HEK293T (cell line): Measurements from ENCODE around the gene PXDC1.
"Not testable (repeated sequence)": the region's sequence is repeated elsewhere in the genome, so short reads cannot be mapped to it uniquely, and the experiment has no call there.

Experiments used
- CTCF ChIA-PET: fragments of 350-600 bp; formaldehyde crosslinking; extraction: SDS; loops from one replicate; lab custom pipeline; 2021; ENCODE audit warnings: antibody characterized with exemption, inconsistent platforms; lab: Yijun Ruan, JAX
- POLR2A ChIA-PET: fragments of 350-600 bp; formaldehyde crosslinking; extraction: SDS; loops from one replicate; lab custom pipeline; 2020; ENCODE audit warnings: antibody characterized with exemption, inconsistent platforms; lab: Yijun Ruan, JAX
- DNase-seq: peaks from one replicate; pipeline ENCODE4 v3.0.0; 2012; ENCODE audit warnings: mixed read lengths; ENCODE audit errors: extremely low spot score
- ARNT ChIP-seq: fragments of 450-650 bp; IDR thresholded peaks from 2 replicates; pipeline ENCODE4 v1.6.1; 2017; ENCODE audit warnings: mild to moderate bottlenecking
- BHLHE40 ChIP-seq: fragments of 450-650 bp; IDR thresholded peaks from 2 replicates; pipeline ENCODE4 v1.6.1; 2016; ENCODE audit warnings: mild to moderate bottlenecking, moderate library complexity, borderline replicate concordance
- CTBP1 ChIP-seq: fragments of 450-650 bp; IDR thresholded peaks from 2 replicates; pipeline ENCODE4 v1.6.1; 2016; ENCODE audit warnings: borderline replicate concordance
- ELF4 ChIP-seq: fragments of 450-650 bp; IDR thresholded peaks from 2 replicates; pipeline ENCODE4 v1.6.1; 2017; ENCODE audit warnings: antibody characterized with exemption
- FOXA1 ChIP-seq: fragments of 450-650 bp; IDR thresholded peaks from 2 replicates; pipeline ENCODE4 v1.6.1; 2016; ENCODE audit warnings: mild to moderate bottlenecking
- FOXK2 ChIP-seq: fragments of 450-650 bp; IDR thresholded peaks from 2 replicates; pipeline ENCODE4 v1.6.1; 2016; ENCODE audit warnings: mild to moderate bottlenecking
- FOXM1 ChIP-seq: fragments of 450-650 bp; IDR thresholded peaks from 2 replicates; pipeline ENCODE4 v1.6.1; 2017; ENCODE audit warnings: mild to moderate bottlenecking, borderline replicate concordance
- HDGF ChIP-seq: fragments of 450-650 bp; IDR thresholded peaks from 2 replicates; pipeline ENCODE4 v1.6.1; 2017; ENCODE audit warnings: antibody characterized with exemption, borderline replicate concordance
- L3MBTL2 ChIP-seq: fragments of 450-650 bp; conservative IDR thresholded peaks from 2 replicates; pipeline ENCODE4 v1.6.1; 2016; ENCODE audit warnings: mild to moderate bottlenecking
- LEF1 ChIP-seq: fragments of 450-650 bp; IDR thresholded peaks from 2 replicates; pipeline ENCODE4 v1.6.1; 2017; ENCODE audit warnings: mild to moderate bottlenecking, borderline replicate concordance
- NFRKB ChIP-seq: fragments of 450-650 bp; IDR thresholded peaks from 2 replicates; pipeline ENCODE4 v1.6.1; 2016; ENCODE audit warnings: mild to moderate bottlenecking, moderate library complexity
- SP1 ChIP-seq: fragments of 450-650 bp; IDR thresholded peaks from 2 replicates; pipeline ENCODE4 v1.6.1; 2017
- SUZ12 ChIP-seq: fragments of 450-650 bp; IDR thresholded peaks from 2 replicates; pipeline ENCODE4 v1.6.1; 2016; ENCODE audit warnings: mild to moderate bottlenecking
- TARDBP ChIP-seq: fragments of 450-650 bp; IDR thresholded peaks from 2 replicates; pipeline ENCODE4 v1.6.1; 2016
- ZNF384 ChIP-seq: fragments of 450-650 bp; IDR thresholded peaks from 2 replicates; pipeline ENCODE4 v1.6.1; 2016
- TF ChIP-seq, protein P1 (sequence below): fragments of 450-650 bp; IDR thresholded peaks from 2 replicates; pipeline ENCODE4 v1.6.1; 2016

PXDC1 gene

DNA sequence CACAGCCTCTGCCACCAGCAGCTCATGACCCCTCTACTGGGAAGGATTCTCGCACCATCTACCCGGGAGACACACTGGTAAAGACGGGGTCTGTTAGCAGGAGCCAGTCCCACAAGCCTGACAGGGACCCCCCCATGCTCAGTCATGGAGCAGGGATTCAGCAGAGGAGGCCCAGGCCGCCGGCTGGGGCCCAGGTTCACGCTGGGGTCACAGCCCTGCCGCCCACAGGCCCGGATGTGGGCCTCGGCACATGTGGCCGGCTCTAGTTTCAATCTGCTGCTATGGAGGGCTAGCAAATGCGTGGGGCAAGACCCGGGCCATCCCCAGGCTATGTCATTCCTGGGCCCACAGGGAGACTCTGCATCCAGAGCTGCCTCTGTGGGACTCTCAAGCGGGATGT is 25.1 kb downstream of the PXDC1 start:
- ChIA-PET CTCF (no interaction called here), POLR2A (no interaction called here)
- TF ChIP-seq BHLHE40 (no peak), ELF4 (no peak), FOXA1 (no peak), CTBP1 (no peak)
- TF ChIP-seq, protein P1, sequence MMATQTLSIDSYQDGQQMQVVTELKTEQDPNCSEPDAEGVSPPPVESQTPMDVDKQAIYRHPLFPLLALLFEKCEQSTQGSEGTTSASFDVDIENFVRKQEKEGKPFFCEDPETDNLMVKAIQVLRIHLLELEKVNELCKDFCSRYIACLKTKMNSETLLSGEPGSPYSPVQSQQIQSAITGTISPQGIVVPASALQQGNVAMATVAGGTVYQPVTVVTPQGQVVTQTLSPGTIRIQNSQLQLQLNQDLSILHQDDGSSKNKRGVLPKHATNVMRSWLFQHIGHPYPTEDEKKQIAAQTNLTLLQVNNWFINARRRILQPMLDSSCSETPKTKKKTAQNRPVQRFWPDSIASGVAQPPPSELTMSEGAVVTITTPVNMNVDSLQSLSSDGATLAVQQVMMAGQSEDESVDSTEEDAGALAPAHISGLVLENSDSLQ, result no peak
- DNase-seq, result no peak

DNA sequence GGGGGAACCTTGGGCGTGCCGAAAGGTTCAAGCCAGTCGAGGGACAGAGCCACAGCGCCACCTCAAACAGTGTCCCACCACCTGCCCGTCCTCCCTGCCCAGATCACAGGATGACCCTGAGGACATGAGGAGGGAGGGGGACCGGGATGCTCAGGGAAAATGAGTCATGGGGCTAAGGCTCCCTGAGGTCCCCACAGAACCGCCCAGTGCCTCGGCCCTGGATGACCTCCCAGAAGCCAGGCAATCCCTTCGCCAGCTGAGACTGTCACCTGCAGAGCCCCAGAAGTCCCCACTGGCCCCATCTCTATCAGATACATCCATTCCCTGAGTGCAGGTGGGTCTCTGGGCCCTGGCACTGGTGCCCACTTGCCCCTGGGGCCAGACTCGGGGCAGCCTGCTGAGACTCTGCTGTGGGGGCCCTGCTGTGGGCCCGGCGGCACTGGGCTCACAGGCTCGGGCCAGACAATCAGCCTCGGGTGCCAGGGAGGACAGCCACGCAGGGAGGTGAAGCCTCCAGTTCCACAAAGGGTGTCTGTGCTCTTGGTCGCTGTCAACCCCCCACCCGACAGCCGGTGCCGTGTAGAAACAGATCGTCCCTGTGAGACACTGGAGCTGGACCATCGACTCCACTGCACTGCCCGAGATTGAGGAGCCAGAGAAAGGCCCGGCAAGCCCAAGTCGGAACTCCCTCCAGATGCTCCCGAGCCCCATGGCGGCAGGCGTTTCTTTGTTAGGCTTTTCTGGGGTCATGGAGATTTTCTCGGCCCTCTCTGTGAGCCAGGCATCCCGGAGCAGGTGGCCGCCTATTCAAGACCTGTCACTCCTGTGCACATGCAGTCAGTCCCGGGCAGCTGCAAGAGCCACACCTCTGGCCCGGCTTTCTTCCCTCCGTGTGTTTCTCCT is 26.1 kb downstream of the PXDC1 start:
- DNase-seq, result no peak
- TF ChIP-seq TARDBP (no peak), ELF4 (no peak), NFRKB (no peak), ZNF384 (no peak), L3MBTL2 (no peak), BHLHE40 (no peak), CTBP1 (no peak), ARNT (no peak), FOXA1 (no peak), FOXM1 (no peak), LEF1 (no peak), HDGF (no peak)
- ChIA-PET POLR2A (no interaction called here), CTCF (interaction anchor here (0.8 kb wide), 1 partner anchor 254 kb away, joined by 3 read pairs; no protein-coding TSS in a partner anchor)

DNA sequence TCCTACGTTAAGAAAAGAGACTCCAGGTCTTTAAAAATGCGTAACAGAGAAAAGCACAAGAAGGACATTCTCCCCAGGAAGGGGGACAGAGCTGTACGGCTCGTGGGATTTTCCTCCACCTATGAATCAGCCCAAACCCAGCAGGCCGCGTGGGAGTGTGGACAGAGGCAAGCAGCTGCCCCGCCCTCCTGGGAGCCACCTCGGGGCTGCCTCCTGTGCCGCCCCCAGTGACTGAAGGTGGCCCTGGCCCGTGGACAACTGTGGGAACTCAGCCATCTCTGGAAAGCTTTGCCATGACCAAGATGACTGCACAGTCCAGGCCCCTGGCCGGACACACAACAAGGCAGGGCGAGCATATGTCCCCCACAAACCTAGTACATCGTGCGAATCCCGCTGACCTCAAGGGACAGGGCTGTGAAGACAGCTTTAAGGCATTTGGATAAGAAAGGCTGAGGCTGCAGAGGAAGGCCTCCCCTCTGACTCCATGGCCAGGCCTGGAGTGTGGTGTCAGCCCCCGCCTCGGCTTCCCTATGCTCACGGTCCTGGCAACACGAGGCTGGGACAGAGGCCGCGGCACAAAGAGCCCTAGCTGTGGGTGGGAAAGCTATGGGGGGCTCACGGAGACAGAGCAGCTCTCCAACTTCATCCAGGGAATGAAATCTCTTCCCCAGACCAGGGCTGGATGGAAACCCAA is 26.9 kb downstream of the PXDC1 start:
- no peak for DNase-seq
- ChIA-PET POLR2A (no interaction called here), CTCF (interaction anchor here (0.8 to 1.4 kb wide), 3 partner anchors 8 to 445 kb away, joined by 3 to 7 read pairs (median 3); no protein-coding TSS in a partner anchor)
- TF ChIP-seq, protein P1, result no peak
- TF ChIP-seq TARDBP (no peak), FOXM1 (no peak), LEF1 (no peak), L3MBTL2 (no peak), ELF4 (no peak), ARNT (no peak), FOXK2 (no peak), CTBP1 (no peak), NFRKB (no peak), HDGF (no peak), FOXA1 (no peak), ZNF384 (no peak)

DNA sequence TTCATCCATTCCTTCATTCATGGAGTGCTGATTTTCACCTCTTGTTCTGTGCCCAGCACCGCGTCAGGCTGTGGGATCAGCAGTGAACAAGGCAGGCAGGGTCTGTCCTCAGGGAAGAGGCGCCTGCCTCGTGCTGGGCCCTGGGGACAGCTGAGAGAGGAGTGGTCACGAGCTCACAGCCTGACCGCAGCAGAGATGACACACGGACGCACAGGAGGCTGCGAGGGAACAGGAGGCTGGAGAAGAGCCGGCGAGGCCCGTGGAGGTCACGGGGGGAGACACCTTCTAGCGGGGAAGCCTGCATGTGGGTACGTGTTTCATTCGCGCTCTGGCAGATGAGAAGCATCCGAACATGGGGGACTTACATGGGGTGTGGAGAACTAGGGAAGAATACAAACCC is 27.5 kb downstream of the PXDC1 start:
- no peak for DNase-seq
- ChIA-PET POLR2A (no interaction called here), CTCF (interaction anchor here (1.2 to 1.4 kb wide), 2 partner anchors 9 to 444 kb away, joined by 3 to 7 read pairs; no protein-coding TSS in a partner anchor)
- TF ChIP-seq BHLHE40 (no peak), CTBP1 (no peak), TARDBP (no peak)

DNA sequence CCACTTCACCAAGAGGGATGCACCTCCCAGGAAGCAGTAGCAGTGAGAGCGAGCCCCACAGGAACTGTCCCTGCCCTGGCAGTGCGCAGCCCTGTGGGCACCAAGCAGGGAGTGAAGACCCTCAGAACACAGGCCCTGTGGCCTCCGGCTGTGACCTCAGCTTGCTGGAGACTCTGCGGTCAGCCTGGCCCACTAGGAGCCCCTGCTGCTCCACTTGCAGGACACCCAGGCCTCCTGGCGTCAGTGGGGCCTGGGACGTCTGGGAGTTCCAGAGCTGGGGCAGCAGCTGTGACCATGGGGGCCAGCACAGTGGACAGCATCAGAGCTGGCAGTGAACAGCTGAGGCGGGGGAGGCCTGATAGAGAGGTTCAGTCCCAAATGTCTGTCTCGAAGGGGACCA is 28.3 kb downstream of the PXDC1 start:
- ChIA-PET CTCF (interaction anchor here (1.2 to 1.4 kb wide), 2 partner anchors 10 to 443 kb away, joined by 3 to 7 read pairs; no protein-coding TSS in a partner anchor), POLR2A (no interaction called here)
- DNase-seq, result no peak
- TF ChIP-seq ARNT (no peak), TARDBP (no peak)

DNA sequence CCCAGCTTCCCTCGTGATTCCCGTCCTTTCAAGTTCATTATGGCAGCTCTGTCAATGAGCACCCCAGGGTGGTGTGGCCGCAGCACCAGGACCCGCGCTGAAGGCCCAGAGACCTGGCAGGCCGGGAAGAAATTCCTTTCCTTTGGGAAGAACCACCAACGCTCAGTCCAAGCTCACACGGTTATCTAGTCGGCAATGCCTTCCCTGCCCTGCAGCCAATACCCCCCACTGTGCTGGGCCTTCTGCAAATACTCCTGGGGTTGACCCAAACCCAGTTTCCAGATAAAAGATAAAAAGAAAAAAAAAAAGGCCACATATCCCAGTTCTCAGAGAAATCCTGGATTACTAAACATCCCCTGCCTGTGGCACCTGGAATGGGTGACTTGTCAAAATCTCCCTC is 28.7 kb downstream of the PXDC1 start:
- ChIA-PET POLR2A (no interaction called here), CTCF (interaction anchor here (1.3 kb wide), 1 partner anchor 9 kb away, joined by 5 read pairs; no protein-coding TSS in a partner anchor)
- DNase-seq, result no peak
- TF ChIP-seq FOXA1 (no peak), ELF4 (no peak), ARNT (no peak), CTBP1 (no peak), SUZ12 (no peak)

DNA sequence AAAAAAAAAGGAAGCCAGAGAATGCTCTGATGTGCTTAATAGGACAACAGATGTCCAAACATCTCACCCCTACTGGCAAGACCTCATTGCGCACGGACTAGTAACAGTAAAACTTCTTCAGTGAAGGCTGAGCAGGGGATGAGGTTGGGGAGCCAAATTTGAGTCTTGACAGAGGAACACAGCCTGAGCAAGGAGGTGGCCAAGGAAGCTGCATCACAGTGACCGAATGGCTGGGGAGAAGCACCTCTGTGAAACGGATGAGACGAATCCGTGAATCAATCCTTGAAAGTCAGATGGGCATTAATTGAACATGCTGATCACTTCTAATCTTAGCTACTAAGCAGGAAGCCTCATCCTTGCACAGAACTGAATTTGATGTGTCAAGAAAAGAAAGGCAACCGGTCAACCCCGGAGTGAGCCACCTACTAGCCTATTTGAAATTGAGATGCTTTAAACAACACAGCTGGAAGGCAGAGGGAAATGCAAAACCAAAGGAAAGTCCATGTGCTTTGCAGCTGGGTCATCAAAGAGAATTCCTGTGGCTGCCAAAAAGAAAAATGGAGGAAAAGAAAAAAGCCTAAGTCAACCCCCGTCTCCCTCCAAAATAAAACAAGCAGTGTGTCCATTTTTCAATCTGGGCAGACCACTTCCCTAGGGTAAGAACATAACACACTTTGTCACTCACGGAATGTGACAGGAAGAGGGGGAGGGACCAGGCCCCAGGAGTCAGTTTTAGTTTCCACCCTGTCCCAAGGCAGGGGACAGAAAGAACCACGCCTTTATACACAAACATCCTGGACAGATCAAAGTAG is 29.5 kb downstream of the PXDC1 start:
- DNase-seq, result no peak
- ChIA-PET CTCF (interaction anchor here (1.3 kb wide), 1 partner anchor 10 kb away, joined by 5 read pairs; no protein-coding TSS in a partner anchor), POLR2A (no interaction called here)
- TF ChIP-seq BHLHE40, result no peak
- TF ChIP-seq TARDBP, result no peak
- no peak for TF ChIP-seq FOXK2
- TF ChIP-seq L3MBTL2, result no peak
- TF ChIP-seq, protein P1, result no peak
- TF ChIP-seq FOXM1, result no peak
- TF ChIP-seq SP1, result no peak
- no peak for TF ChIP-seq ZNF384
- TF ChIP-seq NFRKB, result no peak
- TF ChIP-seq LEF1, result no peak
- TF ChIP-seq FOXA1, result no peak
- no peak for TF ChIP-seq ELF4
- no peak for TF ChIP-seq SUZ12
- no peak for TF ChIP-seq HDGF
- TF ChIP-seq CTBP1, result no peak
- TF ChIP-seq ARNT, result no peak

DNA sequence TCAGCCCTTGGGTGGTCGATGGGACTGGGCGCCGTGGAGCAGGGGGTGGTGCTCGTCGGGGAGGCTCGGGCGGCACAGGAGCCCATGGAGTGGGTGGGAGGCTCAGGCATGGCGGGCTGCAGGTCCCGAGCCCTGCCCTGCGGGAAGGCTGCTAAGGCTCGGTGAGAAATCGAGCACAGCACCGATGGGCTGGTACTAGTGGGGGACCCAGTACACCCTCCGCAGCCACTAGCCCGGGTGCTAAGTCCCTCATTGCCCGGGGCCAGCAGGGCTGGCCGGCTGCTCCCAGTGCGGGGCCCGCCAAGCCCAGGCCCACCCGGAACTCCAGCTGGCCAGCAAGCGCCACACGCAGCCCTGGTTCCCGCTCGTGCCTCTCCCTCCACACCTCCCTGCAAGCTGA is 30.7 kb downstream of the PXDC1 start:
- CTCF ChIA-PET, DNase-seq: not testable (repeated sequence)
- POLR2A ChIA-PET, result interaction anchor here (0.7 kb wide), 1 partner anchor 779 kb away, joined by 3 read pairs; no protein-coding TSS in a partner anchor
